Panc1 (cell line): ENCODE measurements around the gene CNKSR1.

ENCODE experiments used
- CTCF ChIP-seq: fragments of 450-650 bp; IDR thresholded peaks from 2 replicates; pipeline ENCODE4 v1.5.1; 2017; ENCODE audit warnings: mild to moderate bottlenecking
- SIN3A ChIP-seq: IDR thresholded peaks from 2 replicates; pipeline ENCODE4 v1.6.1; 2012; ENCODE audit warnings: low read depth, mild to moderate bottlenecking, low read length, moderate library complexity, borderline replicate concordance; ENCODE audit not compliant: insufficient read depth

- no peak for TF ChIP-seq CTCF
- no peak for TF ChIP-seq SIN3A
These were observed 7.6 kb downstream of the CNKSR1 start for GRCh38 chr1:26184883-26185282.
